Tibial artery (tissue), 4 donors: Measurements from ENCODE around the gene KRT78.

Source experiments
- DNase-seq, 2 donors: peaks; one replicate each; pipeline ENCODE4 v3.0.0-alpha.2; 2019
- H3K27ac ChIP-seq, 2 donors: fragments of 200-600 bp; sonication (generic) in 1 of 2; 1 replicate in 1 of 2; 2 replicates in 1 of 2; pipeline ENCODE4 v1.5.1; 2018 to 2019; ENCODE audit warnings: mild to moderate bottlenecking in 1 of 2
- H3K27me3 ChIP-seq, 2 donors: fragments of 200-600 bp; sonication (generic) in 1 of 2; one replicate each; pipeline versions ENCODE4 v1.5.1 to v1.6.0; 2016 to 2019
- H3K36me3 ChIP-seq, 3 donors: fragments of 200-600 bp; sonication (generic) in 2 of 3; one replicate each; pipeline ENCODE4 v1.5.1; 2016 to 2019; ENCODE audit warnings: mild to moderate bottlenecking in 2 of 3
- H3K4me1 ChIP-seq, 4 donors: fragments of 200-600 bp; sonication (generic) in 2 of 4; 1 replicate in 3 of 4; 2 replicates in 1 of 4; pipeline ENCODE4 v1.5.1; 2016 to 2019
- H3K4me3 ChIP-seq, 2 donors: fragments of 200-600 bp; sonication (generic) in 1 of 2; 1 replicate in 1 of 2; 2 replicates in 1 of 2; pipeline ENCODE4 v1.5.1; 2018 to 2019; ENCODE audit warnings: mild to moderate bottlenecking in 2 of 2
- H3K9me3 ChIP-seq, 3 donors: fragments of 200-600 bp; sonication (generic) in 1 of 3; one replicate each; pipeline ENCODE4 v1.5.1; 2016 to 2019
- intact Hi-C: fragments of 100-400 bp; cut with DNase I; formaldehyde crosslinking; loops from one replicate; pipeline ENCODE4 v1.15.0; 2023; ENCODE audit warnings: low total_unique reads
- TF ChIP-seq, protein P1 (sequence below), 2 experiments: fragments of 200-600 bp in 1 of 2; fragments of 450-650 bp in 1 of 2; IDR thresholded peaks; one replicate each; pipeline ENCODE4 v1.5.1; 2017 to 2019; ENCODE audit warnings: antibody characterized with exemption in 2 of 2, mild to moderate bottlenecking in 1 of 2, moderate library complexity in 1 of 2

The KRT78 gene

DNA sequence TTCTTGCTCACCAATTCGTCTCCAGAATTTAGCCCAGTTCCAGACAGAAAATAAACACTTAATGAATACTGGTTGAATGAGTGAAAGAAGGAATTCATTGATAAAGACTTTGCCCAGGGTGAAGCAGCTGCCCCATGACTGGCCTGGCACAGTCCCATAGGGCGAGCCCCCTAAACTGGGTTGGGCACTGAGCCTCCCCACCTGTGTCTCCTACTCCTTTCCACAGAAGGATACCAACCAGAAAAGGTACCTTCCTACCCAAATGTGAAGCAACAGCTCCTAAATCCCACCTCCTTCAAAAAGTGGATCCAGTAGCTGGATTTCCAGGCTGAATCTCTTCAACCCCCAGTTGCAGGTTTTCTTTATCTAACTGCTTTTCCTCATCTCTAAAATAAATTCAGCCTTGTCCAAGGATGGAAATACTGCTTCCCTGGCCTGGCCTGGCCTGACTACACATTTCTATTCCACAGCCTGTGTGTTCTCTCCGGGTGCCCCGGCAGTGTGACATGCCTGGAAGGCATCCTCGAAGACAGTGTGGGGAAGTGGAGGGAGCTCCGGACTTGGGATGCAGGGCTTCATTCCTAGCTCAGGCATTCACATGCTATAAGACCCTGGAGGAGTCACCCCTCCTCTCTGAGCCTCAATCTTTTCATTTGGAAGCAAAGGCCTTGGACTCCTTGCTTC, 60.5 kb downstream of the KRT78 start:
- intact Hi-C loops: no loop called here
- no peaks in the 10 kb centered on the region for H3K36me3 ChIP-seq
- H3K27me3 ChIP-seq: peaks cover 0 to 46% of the 10 kb centered on the region in 2 donors
- H3K9me3 ChIP-seq: no peaks in the 10 kb centered on the region
- no peak overlapping the region for H3K4me3 ChIP-seq
- DNase-seq: no peak
- TF ChIP-seq, protein P1, sequence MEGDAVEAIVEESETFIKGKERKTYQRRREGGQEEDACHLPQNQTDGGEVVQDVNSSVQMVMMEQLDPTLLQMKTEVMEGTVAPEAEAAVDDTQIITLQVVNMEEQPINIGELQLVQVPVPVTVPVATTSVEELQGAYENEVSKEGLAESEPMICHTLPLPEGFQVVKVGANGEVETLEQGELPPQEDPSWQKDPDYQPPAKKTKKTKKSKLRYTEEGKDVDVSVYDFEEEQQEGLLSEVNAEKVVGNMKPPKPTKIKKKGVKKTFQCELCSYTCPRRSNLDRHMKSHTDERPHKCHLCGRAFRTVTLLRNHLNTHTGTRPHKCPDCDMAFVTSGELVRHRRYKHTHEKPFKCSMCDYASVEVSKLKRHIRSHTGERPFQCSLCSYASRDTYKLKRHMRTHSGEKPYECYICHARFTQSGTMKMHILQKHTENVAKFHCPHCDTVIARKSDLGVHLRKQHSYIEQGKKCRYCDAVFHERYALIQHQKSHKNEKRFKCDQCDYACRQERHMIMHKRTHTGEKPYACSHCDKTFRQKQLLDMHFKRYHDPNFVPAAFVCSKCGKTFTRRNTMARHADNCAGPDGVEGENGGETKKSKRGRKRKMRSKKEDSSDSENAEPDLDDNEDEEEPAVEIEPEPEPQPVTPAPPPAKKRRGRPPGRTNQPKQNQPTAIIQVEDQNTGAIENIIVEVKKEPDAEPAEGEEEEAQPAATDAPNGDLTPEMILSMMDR (IDR thresholded peaks at IDR 0.05): no peak
- peaks cover 0 to 8% (median 2%) of the 10 kb centered on the region in 4 donors for H3K4me1 ChIP-seq
- H3K27ac ChIP-seq: no peak overlapping the region
